Esophagus squamous epithelium (tissue), 4 donors: ENCODE measurements around the gene LONP2.

ENCODE experiments used
- POLR2A ChIP-seq, 4 donors: fragments of 450-650 bp; IDR thresholded peaks; one replicate each; pipeline ENCODE4 v1.6.1; 2017; ENCODE audit warnings: antibody characterized with exemption in 4 of 4, mild to moderate bottlenecking in 4 of 4, moderate library complexity in 3 of 4
- TF ChIP-seq, protein P1 (sequence below), 6 experiments: fragments of 450-650 bp in 4 of 6; fragments of 200-600 bp in 2 of 6; sonication (generic) in 2 of 6; IDR thresholded peaks; one replicate each; pipeline ENCODE4 v1.5.1; 2016 to 2019; ENCODE audit warnings: antibody characterized with exemption in 6 of 6, mild to moderate bottlenecking in 4 of 6, moderate library complexity in 4 of 6

DNA sequence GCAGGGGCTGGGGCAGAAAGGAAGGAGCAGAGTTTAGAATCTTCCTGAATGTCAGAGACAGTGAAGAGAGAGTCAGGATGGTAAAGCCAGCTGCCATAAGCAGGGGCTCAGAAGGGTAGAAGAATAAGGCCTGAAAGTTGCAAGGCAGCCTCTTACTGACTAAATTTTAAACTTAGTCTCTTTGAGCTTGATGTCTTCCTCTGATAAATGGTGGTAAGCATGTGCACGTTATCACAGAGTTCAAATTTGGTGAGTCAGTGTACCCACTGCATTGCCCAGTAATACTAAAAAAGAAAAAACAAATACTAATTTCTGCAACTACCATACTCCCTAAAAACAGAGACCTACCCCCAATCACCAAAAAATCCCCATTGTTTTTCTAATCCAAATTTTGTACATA is 96.0 kb downstream of the LONP2 start:
- TF ChIP-seq, protein P1, sequence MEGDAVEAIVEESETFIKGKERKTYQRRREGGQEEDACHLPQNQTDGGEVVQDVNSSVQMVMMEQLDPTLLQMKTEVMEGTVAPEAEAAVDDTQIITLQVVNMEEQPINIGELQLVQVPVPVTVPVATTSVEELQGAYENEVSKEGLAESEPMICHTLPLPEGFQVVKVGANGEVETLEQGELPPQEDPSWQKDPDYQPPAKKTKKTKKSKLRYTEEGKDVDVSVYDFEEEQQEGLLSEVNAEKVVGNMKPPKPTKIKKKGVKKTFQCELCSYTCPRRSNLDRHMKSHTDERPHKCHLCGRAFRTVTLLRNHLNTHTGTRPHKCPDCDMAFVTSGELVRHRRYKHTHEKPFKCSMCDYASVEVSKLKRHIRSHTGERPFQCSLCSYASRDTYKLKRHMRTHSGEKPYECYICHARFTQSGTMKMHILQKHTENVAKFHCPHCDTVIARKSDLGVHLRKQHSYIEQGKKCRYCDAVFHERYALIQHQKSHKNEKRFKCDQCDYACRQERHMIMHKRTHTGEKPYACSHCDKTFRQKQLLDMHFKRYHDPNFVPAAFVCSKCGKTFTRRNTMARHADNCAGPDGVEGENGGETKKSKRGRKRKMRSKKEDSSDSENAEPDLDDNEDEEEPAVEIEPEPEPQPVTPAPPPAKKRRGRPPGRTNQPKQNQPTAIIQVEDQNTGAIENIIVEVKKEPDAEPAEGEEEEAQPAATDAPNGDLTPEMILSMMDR (IDR thresholded peaks at IDR 0.05) = no peak
- TF ChIP-seq POLR2A (IDR thresholded peaks at IDR 0.05) = no peak
